Measurements from ENCODE around the gene KLHL33.
"Not testable (repeated sequence)": the region's sequence is repeated elsewhere in the genome, so short reads cannot be mapped to it uniquely, and the experiment has no call there.

KLHL33 gene

GRCh38 chr14:20461225-20462141 lies 25.5 kb upstream of the KLHL33 start, which contains the start of gene PIP4P1:
Gene PIP4P1 (minus strand): TSS chr14:20461434. CDS start chr14:20461325, 109 bp downstream.
- Mint-ChIP-seq H3K4me3 (peak within 1 kb of the TSS; percentile 83), H3K36me3 (ENCODE audit: insufficient read depth) (peaks cover 32% of the 10 kb centered on the region), H3K9me3 (no peaks in the 10 kb centered on the region), H3K27ac (ENCODE audit: low read depth) (peak within 1 kb of the TSS; percentile 87), H3K27me3 (no peaks in the 10 kb centered on the region), H3K4me1 (peaks cover 29% of the 10 kb centered on the region)
- peak; percentile 95 for ATAC-seq (replicated peaks; ENCODE audit: extremely low read depth, poor library complexity, severe bottlenecking)
- peak; percentile 95 to 97 for DNase-seq (ENCODE audit: low spot score in 2 of 2)

DNA sequence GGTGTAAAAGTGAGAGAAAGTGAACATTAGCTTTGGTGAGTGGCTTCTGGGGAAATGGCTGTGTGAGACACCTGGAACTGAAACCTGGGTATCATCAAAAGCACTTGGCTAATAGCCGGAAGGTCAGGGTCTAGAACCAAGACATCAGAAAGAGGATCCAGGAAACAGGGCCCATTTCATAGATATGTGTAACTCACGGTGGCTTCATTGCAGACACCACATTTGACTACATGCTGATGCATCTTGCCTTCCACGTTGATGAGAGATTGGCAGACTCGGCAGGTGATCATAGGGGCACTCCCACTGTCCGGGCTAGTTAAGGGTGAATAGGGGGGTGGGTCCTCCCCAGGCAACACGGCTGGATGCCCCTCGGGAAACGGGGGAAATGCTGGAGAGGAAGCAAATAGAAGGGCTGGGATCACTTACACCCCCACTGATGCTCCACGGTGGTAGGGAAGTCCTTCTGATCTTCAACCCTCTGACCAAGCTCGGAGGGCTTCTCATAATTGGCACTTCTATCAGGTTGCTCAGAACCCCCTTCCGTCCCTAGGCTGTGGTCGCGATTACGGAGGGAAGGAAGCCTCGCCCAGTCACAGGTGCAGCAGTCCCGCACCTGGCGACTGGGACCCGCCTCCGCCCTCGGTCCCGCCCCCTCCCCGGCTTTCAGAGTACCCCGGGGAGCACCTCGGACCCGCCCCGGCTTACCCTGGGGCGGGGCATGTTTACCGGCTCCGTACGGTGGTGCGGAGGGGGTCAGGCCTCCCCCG lies 24.7 kb upstream of the KLHL33 start:
- Mint-ChIP-seq H3K27me3 (no peaks in the 10 kb centered on the region), H3K36me3 (ENCODE audit: insufficient read depth) (peaks cover 32% of the 10 kb centered on the region), H3K9me3 (no peaks in the 10 kb centered on the region), H3K27ac (ENCODE audit: low read depth) (peak overlapping the region; percentile 87), H3K4me3 (peak overlapping the region; percentile 83), H3K4me1 (peaks cover 29% of the 10 kb centered on the region)
- DNase-seq (ENCODE audit: low spot score in 2 of 2), result peak in 1 of 2 donors; percentile 41
- ATAC-seq (replicated peaks; ENCODE audit: extremely low read depth, poor library complexity, severe bottlenecking), result peak; percentile 4

- no peaks in the 10 kb centered on the region for H3K9me3 Mint-ChIP-seq
- H3K27me3 Mint-ChIP-seq, result no peaks in the 10 kb centered on the region
- peaks cover 32% of the 10 kb centered on the region for H3K36me3 Mint-ChIP-seq (ENCODE audit: insufficient read depth)
- no peak overlapping the region for H3K27ac Mint-ChIP-seq (ENCODE audit: low read depth)
- H3K4me1 Mint-ChIP-seq, result peaks cover 29% of the 10 kb centered on the region
- DNase-seq (ENCODE audit: low spot score in 2 of 2) (no peak), ATAC-seq (replicated peaks; ENCODE audit: extremely low read depth, poor library complexity, severe bottlenecking) (no peak)
- no peak overlapping the region for H3K4me3 Mint-ChIP-seq
These were observed 22.2 kb upstream of the KLHL33 start for GRCh38 chr14:20458031-20458789.

DNA sequence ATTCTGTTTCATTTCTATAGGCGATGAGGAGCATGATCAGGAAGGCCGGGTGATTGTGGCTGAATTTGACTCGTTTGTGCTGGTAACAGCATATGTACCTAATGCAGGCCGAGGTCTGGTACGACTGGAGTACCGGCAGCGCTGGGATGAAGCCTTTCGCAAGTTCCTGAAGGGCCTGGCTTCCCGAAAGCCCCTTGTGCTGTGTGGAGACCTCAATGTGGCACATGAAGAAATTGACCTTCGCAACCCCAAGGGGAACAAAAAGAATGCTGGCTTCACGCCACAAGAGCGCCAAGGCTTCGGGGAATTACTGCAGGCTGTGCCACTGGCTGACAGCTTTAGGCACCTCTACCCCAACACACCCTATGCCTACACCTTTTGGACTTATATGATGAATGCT lies 21.0 kb upstream of the KLHL33 start:
- DNase-seq (ENCODE audit: low spot score in 2 of 2), result no peak
- peaks cover 27% of the 10 kb centered on the region for H3K4me1 Mint-ChIP-seq
- H3K4me3 Mint-ChIP-seq, result no peak overlapping the region
- ATAC-seq (replicated peaks; ENCODE audit: extremely low read depth, poor library complexity, severe bottlenecking), result no peak
- H3K27me3 Mint-ChIP-seq, result no peaks in the 10 kb centered on the region
- peaks cover 39% of the 10 kb centered on the region for H3K36me3 Mint-ChIP-seq (ENCODE audit: insufficient read depth)
- no peaks in the 10 kb centered on the region for H3K9me3 Mint-ChIP-seq
- H3K27ac Mint-ChIP-seq (ENCODE audit: low read depth), result no peak overlapping the region

- Mint-ChIP-seq H3K36me3 (ENCODE audit: insufficient read depth) (peaks cover 45% of the 10 kb centered on the region), H3K27ac (ENCODE audit: low read depth) (no peak overlapping the region), H3K9me3 (no peaks in the 10 kb centered on the region), H3K27me3 (no peaks in the 10 kb centered on the region), H3K4me1 (peaks cover 18% of the 10 kb centered on the region), H3K4me3 (no peak overlapping the region)
- no peak for DNase-seq (ENCODE audit: low spot score in 2 of 2)
- peak; percentile 65 for ATAC-seq (replicated peaks; ENCODE audit: extremely low read depth, poor library complexity, severe bottlenecking)
These were observed 19.7 kb upstream of the KLHL33 start for GRCh38 chr14:20455355-20456300.

GRCh38 chr14:20454516-20455354 lies 18.8 kb upstream of the KLHL33 start, which contains the start of the genes APEX1 and OSGEP:
Gene APEX1 (plus strand): TSS chr14:20455226. CDS start chr14:20455646, 420 bp downstream.
Gene OSGEP (minus strand): TSS chr14:20454812. CDS start chr14:20454683, 129 bp downstream.
- ATAC-seq (replicated peaks; ENCODE audit: extremely low read depth, poor library complexity, severe bottlenecking) (peak; percentile 85), DNase-seq (ENCODE audit: low spot score in 2 of 2) (peak; percentile 91 to 97)
- H3K4me1 Mint-ChIP-seq, result peaks cover 9% of the 10 kb centered on the region
- H3K9me3 Mint-ChIP-seq, result no peaks in the 10 kb centered on the region
- H3K4me3 Mint-ChIP-seq, result no peak within 1 kb of the TSS
- peaks cover 45% of the 10 kb centered on the region for H3K36me3 Mint-ChIP-seq (ENCODE audit: insufficient read depth)
- no peak within 1 kb of the TSS for H3K27ac Mint-ChIP-seq (ENCODE audit: low read depth)
- H3K27me3 Mint-ChIP-seq, result no peaks in the 10 kb centered on the region

DNA sequence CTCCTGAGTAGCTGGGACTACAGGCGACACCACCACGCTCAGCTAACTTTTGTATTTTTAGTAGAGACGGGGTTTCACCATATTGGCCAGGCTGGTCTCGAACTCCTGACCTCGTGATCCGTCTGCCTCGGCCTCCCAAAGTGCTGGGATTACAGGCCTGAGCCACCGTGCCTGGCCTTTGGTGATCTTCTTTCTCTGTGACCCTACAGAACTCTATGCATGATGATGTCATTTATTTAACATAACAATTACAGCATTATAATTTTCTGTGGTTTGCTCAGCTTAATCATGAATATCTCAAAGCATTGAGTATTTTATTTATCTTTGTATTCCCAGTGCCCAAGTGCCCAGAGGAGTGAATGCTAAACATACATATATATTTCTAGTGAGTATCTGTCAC lies 16.9 kb upstream of the KLHL33 start:
- H3K9me3 Mint-ChIP-seq; H3K27ac Mint-ChIP-seq (ENCODE audit: low read depth); ATAC-seq (replicated peaks; ENCODE audit: extremely low read depth, poor library complexity, severe bottlenecking); H3K4me1 Mint-ChIP-seq; H3K27me3 Mint-ChIP-seq; DNase-seq (ENCODE audit: low spot score in 2 of 2); H3K4me3 Mint-ChIP-seq: not testable (repeated sequence)
- peaks cover 55% of the 10 kb centered on the region for H3K36me3 Mint-ChIP-seq (ENCODE audit: insufficient read depth)

- peaks cover 46% of the 10 kb centered on the region for H3K36me3 Mint-ChIP-seq (ENCODE audit: insufficient read depth)
- H3K27me3 Mint-ChIP-seq, result no peaks in the 10 kb centered on the region
- H3K4me1 Mint-ChIP-seq, result no peaks in the 10 kb centered on the region
- no peaks in the 10 kb centered on the region for H3K9me3 Mint-ChIP-seq
- ATAC-seq (replicated peaks; ENCODE audit: extremely low read depth, poor library complexity, severe bottlenecking), result no peak
- no peak overlapping the region for H3K4me3 Mint-ChIP-seq
- no peak for DNase-seq (ENCODE audit: low spot score in 2 of 2)
- no peak overlapping the region for H3K27ac Mint-ChIP-seq (ENCODE audit: low read depth)
These were observed 10.9 kb upstream of the KLHL33 start for GRCh38 chr14:20446889-20447288.

DNA sequence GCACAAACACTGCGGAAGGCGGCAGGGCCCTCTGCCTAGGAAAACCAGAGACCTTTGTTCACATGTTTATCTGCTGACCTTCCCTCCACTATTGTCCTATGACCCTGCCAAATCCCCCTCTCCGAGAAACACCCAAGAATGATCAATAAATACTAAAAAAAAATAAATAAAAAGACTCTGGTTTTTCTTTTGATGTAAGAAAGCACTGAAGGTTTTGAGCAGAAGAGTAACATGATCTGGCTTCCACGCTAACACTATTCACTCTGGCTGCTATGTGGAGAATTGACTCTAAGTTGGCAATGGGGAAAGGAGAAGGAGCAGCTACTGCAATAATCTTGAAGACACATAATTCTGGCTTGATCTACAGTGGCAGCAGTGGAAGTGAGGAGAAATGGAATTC lies 7.7 kb upstream of the KLHL33 start:
- not testable (repeated sequence) for ATAC-seq (replicated peaks; ENCODE audit: extremely low read depth, poor library complexity, severe bottlenecking); H3K27me3 Mint-ChIP-seq; H3K27ac Mint-ChIP-seq (ENCODE audit: low read depth); H3K4me3 Mint-ChIP-seq; H3K9me3 Mint-ChIP-seq; DNase-seq (ENCODE audit: low spot score in 2 of 2)
- Mint-ChIP-seq H3K4me1 (peaks cover 13% of the 10 kb centered on the region), H3K36me3 (ENCODE audit: insufficient read depth) (peaks cover 16% of the 10 kb centered on the region)

DNA sequence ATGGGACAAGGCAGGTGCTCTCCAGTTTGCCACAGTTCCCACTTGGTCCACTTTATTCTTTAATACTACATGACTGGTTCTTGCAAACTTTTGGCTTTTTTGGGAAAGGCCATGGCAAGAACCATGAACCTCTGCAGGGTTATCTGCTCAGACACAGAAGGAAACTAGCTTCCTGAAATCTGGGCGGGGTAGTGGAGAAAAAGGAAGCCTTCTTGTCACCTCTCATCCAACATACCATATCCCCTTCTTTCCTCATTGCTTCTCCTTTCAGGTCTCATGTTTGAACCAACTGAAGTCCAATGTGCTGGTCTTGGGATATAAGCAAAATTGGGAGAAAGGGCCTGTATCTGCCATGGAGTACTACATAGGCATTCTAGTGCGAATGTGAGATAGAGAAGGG lies 5.5 kb upstream of the KLHL33 start:
- no peak overlapping the region for H3K4me3 Mint-ChIP-seq
- ATAC-seq (replicated peaks; ENCODE audit: extremely low read depth, poor library complexity, severe bottlenecking) (no peak), DNase-seq (ENCODE audit: low spot score in 2 of 2) (no peak)
- H3K27ac Mint-ChIP-seq (ENCODE audit: low read depth), result no peak overlapping the region
- peaks cover 13% of the 10 kb centered on the region for H3K4me1 Mint-ChIP-seq
- no peaks in the 10 kb centered on the region for H3K9me3 Mint-ChIP-seq
- no peaks in the 10 kb centered on the region for H3K27me3 Mint-ChIP-seq
- no peaks in the 10 kb centered on the region for H3K36me3 Mint-ChIP-seq (ENCODE audit: insufficient read depth)

GRCh38 chr14:20440882-20441281 lies 4.9 kb upstream of the KLHL33 start:
- DNase-seq (ENCODE audit: low spot score in 2 of 2) (no peak), ATAC-seq (replicated peaks; ENCODE audit: extremely low read depth, poor library complexity, severe bottlenecking) (peak; percentile 71)
- peak overlapping the region; percentile 55 for H3K4me3 Mint-ChIP-seq
- H3K27me3 Mint-ChIP-seq, result no peaks in the 10 kb centered on the region
- no peaks in the 10 kb centered on the region for H3K36me3 Mint-ChIP-seq (ENCODE audit: insufficient read depth)
- H3K4me1 Mint-ChIP-seq, result peaks cover 13% of the 10 kb centered on the region
- no peaks in the 10 kb centered on the region for H3K9me3 Mint-ChIP-seq
- H3K27ac Mint-ChIP-seq (ENCODE audit: low read depth), result no peak overlapping the region

Measured in central memory CD8-positive, alpha-beta T cell (primary cell).